WTC11 (cell line): ENCODE measurements around the gene AKT1S1.

ENCODE experiments used
- EMX1 ChIP-seq: fragments of 250-450 bp; sonication (Bioruptor Pico); IDR thresholded peaks from 2 replicates; pipeline ENCODE4 v1.8.0; 2021; ENCODE audit warnings: mild to moderate bottlenecking
- NFE2L1 ChIP-seq: sonication (generic); formaldehyde crosslinking; IDR thresholded peaks from 2 replicates; pipeline ENCODE4 v1.8.1; 2023; ENCODE audit warnings: missing genetic modification reagents
- TF ChIP-seq, protein P1 (sequence below): fragments of 200-600 bp; IDR thresholded peaks from 2 replicates; pipeline ENCODE4 v1.8.0; 2022; ENCODE audit warnings: antibody characterized with exemption

GRCh38 chr19:49861541-49862378, 15.4 kb downstream of the AKT1S1 start:
- TF ChIP-seq, protein P1, sequence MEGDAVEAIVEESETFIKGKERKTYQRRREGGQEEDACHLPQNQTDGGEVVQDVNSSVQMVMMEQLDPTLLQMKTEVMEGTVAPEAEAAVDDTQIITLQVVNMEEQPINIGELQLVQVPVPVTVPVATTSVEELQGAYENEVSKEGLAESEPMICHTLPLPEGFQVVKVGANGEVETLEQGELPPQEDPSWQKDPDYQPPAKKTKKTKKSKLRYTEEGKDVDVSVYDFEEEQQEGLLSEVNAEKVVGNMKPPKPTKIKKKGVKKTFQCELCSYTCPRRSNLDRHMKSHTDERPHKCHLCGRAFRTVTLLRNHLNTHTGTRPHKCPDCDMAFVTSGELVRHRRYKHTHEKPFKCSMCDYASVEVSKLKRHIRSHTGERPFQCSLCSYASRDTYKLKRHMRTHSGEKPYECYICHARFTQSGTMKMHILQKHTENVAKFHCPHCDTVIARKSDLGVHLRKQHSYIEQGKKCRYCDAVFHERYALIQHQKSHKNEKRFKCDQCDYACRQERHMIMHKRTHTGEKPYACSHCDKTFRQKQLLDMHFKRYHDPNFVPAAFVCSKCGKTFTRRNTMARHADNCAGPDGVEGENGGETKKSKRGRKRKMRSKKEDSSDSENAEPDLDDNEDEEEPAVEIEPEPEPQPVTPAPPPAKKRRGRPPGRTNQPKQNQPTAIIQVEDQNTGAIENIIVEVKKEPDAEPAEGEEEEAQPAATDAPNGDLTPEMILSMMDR = no peak
- TF ChIP-seq EMX1 (CRISPR knock-in tag) = no peak
- no peak for TF ChIP-seq NFE2L1 (CRISPR knock-in tag)
